Effector memory CD4-positive, alpha-beta T cell (primary cell): Measurements from ENCODE around the gene MDFIC.

Source experiments
- DNase-seq, 3 donors: peaks; one replicate each; pipeline ENCODE4 v3.0.0-alpha.2; 2020
- H3K27ac ChIP-seq: 2 replicates; pipeline ENCODE4 v1.7.0; 2013; ENCODE audit warnings: mild to moderate bottlenecking, low read length, moderate library complexity; ENCODE audit not compliant: insufficient read depth, poor library complexity, severe bottlenecking
- H3K27me3 ChIP-seq: replicated peaks from 2 replicates; pipeline ENCODE4 v1.7.0; 2013; ENCODE audit warnings: mild to moderate bottlenecking, low read length; ENCODE audit not compliant: insufficient read depth, control insufficient read depth, poor library complexity, severe bottlenecking
- H3K36me3 ChIP-seq: 2 replicates; pipeline ENCODE4 v1.7.0; 2013; ENCODE audit warnings: mild to moderate bottlenecking, low read length, moderate library complexity; ENCODE audit not compliant: control insufficient read depth, insufficient read depth
- H3K4me1 ChIP-seq: 2 replicates; pipeline ENCODE4 v1.7.0; 2013; ENCODE audit warnings: low read length, mild to moderate bottlenecking; ENCODE audit not compliant: control insufficient read depth, insufficient read depth, poor library complexity, severe bottlenecking
- H3K4me3 ChIP-seq: 2 replicates; pipeline ENCODE4 v1.7.0; 2013; ENCODE audit warnings: low read length, low read depth, mild to moderate bottlenecking; ENCODE audit not compliant: insufficient read depth, poor library complexity, severe bottlenecking
- H3K9me3 ChIP-seq: 2 replicates; pipeline ENCODE4 v1.7.0; 2013; ENCODE audit warnings: mild to moderate bottlenecking, low read length, moderate library complexity; ENCODE audit not compliant: control insufficient read depth

MDFIC gene

GRCh38 chr7:115068220-115068619 is 146.3 kb downstream of the MDFIC start:
- Histone ChIP-seq H3K36me3 (no peaks in the 10 kb centered on the region), H3K9me3 (no peaks in the 10 kb centered on the region), H3K4me3 (no peak overlapping the region), H3K4me1 (no peaks in the 10 kb centered on the region), H3K27me3 (no peaks in the 10 kb centered on the region), H3K27ac (no peak overlapping the region)
- no peak for DNase-seq
